ENCODE results near the gene CIB4.

The CIB4 gene

GRCh38 chr2:26616706-26617587 is 24.2 kb downstream of the CIB4 start:
- no peaks in the 10 kb centered on the region for H3K36me3 ChIP-seq (ENCODE audit: insufficient read depth, low read length)
- H3K4me1 ChIP-seq (ENCODE audit: insufficient read depth, low read length), result peaks cover 26% of the 10 kb centered on the region
- no peaks in the 10 kb centered on the region for H3K9me3 ChIP-seq (ENCODE audit: control insufficient read depth, insufficient read depth, low read length)
- H3K9ac ChIP-seq (ENCODE audit: low read depth, low read length), result no peak overlapping the region

- Histone ChIP-seq H3K4me1 (ENCODE audit: insufficient read depth, low read length) (peaks cover 26% of the 10 kb centered on the region), H3K9me3 (ENCODE audit: control insufficient read depth, insufficient read depth, low read length) (no peaks in the 10 kb centered on the region), H3K36me3 (ENCODE audit: insufficient read depth, low read length) (no peaks in the 10 kb centered on the region), H3K9ac (ENCODE audit: low read depth, low read length) (no peak overlapping the region)
These were observed 25.1 kb downstream of the CIB4 start for GRCh38 chr2:26615860-26616705.

- Histone ChIP-seq H3K9me3 (ENCODE audit: control insufficient read depth, insufficient read depth, low read length) (no peaks in the 10 kb centered on the region), H3K9ac (ENCODE audit: low read depth, low read length) (no peak overlapping the region), H3K36me3 (ENCODE audit: insufficient read depth, low read length) (no peaks in the 10 kb centered on the region), H3K4me1 (ENCODE audit: insufficient read depth, low read length) (peaks cover 26% of the 10 kb centered on the region)
These were observed 25.8 kb downstream of the CIB4 start for GRCh38 chr2:26615336-26615859.

- Histone ChIP-seq H3K36me3 (ENCODE audit: insufficient read depth, low read length) (no peaks in the 10 kb centered on the region), H3K9me3 (ENCODE audit: control insufficient read depth, insufficient read depth, low read length) (no peaks in the 10 kb centered on the region), H3K9ac (ENCODE audit: low read depth, low read length) (no peak overlapping the region), H3K4me1 (ENCODE audit: insufficient read depth, low read length) (peaks cover 22% of the 10 kb centered on the region)
These were observed 26.7 kb downstream of the CIB4 start for GRCh38 chr2:26614216-26615138.

DNA sequence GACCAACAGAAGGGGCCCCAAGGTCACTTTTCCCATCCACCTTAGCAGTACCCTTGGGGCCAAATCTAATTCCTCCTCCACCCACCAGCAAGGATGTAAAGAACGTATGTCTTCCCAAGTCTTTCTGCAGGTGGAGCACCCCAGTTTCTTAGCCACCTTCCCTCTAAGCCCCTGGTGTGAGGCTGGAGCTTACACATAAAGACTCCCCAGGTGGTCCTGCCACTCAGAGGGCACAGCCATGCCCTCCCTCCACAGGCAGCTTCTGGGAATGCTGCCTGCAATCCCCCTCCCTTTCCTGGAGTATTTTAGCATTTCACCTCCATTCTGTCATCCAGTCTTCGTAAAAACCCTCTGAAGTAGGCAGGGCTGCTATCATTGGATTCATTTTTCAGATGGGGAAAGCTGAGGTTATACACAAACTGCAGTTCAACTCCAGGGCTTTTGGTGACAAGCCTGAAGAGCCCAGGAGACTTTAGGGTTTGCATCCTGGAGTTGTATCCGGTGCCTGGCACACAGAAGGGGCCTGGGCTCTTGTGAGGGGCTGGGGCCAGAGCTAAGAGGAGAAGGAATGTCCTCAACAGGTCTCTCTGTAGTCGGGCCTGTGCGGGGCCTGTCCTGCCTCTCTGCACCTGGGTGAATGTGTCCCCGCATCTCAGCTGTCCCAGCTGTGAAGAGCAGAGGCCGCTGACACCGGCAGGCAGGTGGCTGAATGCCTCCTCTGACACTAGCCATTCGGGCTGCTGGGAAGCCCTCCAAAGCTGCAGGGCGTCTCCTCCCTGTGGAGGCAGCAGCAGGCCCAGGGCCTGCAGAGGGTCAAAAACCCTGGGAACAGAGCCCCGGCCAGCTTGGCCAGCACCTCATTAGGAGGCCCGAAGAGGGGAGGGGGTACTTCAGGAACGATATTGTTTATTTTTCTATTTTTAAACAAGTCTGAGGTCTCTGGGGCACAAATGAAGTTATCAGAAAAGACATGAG is 27.6 kb downstream of the CIB4 start:
- no peaks in the 10 kb centered on the region for H3K9me3 ChIP-seq (ENCODE audit: control insufficient read depth, insufficient read depth, low read length)
- H3K9ac ChIP-seq (ENCODE audit: low read depth, low read length), result no peak overlapping the region
- no peaks in the 10 kb centered on the region for H3K36me3 ChIP-seq (ENCODE audit: insufficient read depth, low read length)
- H3K4me1 ChIP-seq (ENCODE audit: insufficient read depth, low read length), result peaks cover 19% of the 10 kb centered on the region

- Histone ChIP-seq H3K9me3 (ENCODE audit: control insufficient read depth, insufficient read depth, low read length) (no peaks in the 10 kb centered on the region), H3K9ac (ENCODE audit: low read depth, low read length) (no peak overlapping the region), H3K36me3 (ENCODE audit: insufficient read depth, low read length) (no peaks in the 10 kb centered on the region), H3K4me1 (ENCODE audit: insufficient read depth, low read length) (peaks cover 19% of the 10 kb centered on the region)
These were observed 28.5 kb downstream of the CIB4 start for GRCh38 chr2:26612522-26613240.

- no peaks in the 10 kb centered on the region for H3K36me3 ChIP-seq (ENCODE audit: insufficient read depth, low read length)
- peaks cover 19% of the 10 kb centered on the region for H3K4me1 ChIP-seq (ENCODE audit: insufficient read depth, low read length)
- no peak overlapping the region for H3K9ac ChIP-seq (ENCODE audit: low read depth, low read length)
- H3K9me3 ChIP-seq (ENCODE audit: control insufficient read depth, insufficient read depth, low read length), result no peaks in the 10 kb centered on the region
These were observed 29.1 kb downstream of the CIB4 start for GRCh38 chr2:26612034-26612433.

- no peaks in the 10 kb centered on the region for H3K36me3 ChIP-seq (ENCODE audit: insufficient read depth, low read length)
- H3K9me3 ChIP-seq (ENCODE audit: control insufficient read depth, insufficient read depth, low read length), result no peaks in the 10 kb centered on the region
- peaks cover 21% of the 10 kb centered on the region for H3K4me1 ChIP-seq (ENCODE audit: insufficient read depth, low read length)
- H3K9ac ChIP-seq (ENCODE audit: low read depth, low read length), result no peak overlapping the region
These were observed 30.4 kb downstream of the CIB4 start for GRCh38 chr2:26610504-26611335.

DNA sequence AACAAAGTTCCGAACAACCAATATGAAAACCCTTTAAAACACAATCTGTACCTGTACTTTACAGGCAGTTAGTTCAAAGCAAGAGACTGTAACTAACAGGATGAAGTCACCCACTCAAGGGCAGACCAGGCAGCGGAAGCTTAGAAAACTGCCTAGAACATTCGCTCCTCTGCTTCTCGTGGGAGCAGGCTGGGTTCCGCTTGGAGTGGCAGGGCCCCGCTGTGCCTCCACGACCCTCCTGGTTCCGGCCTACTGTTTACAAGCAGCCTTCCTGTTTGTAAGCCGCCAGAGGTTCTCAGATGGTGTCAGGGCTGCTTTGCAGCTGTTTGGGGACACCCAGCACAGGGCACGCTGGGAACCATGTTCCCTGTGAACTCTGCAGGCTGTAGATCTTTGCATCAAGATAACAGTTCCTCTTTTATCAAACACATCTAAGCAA is 31.3 kb downstream of the CIB4 start:
- no peak overlapping the region; the same call in 1 of the 2 replicates for H3K9ac ChIP-seq (ENCODE audit: low read depth, low read length)
- H3K9me3 ChIP-seq (ENCODE audit: control insufficient read depth, insufficient read depth, low read length), result no peaks in the 10 kb centered on the region
- H3K4me1 ChIP-seq (ENCODE audit: insufficient read depth, low read length), result peaks cover 20% of the 10 kb centered on the region
- no peaks in the 10 kb centered on the region for H3K36me3 ChIP-seq (ENCODE audit: insufficient read depth, low read length)

DNA sequence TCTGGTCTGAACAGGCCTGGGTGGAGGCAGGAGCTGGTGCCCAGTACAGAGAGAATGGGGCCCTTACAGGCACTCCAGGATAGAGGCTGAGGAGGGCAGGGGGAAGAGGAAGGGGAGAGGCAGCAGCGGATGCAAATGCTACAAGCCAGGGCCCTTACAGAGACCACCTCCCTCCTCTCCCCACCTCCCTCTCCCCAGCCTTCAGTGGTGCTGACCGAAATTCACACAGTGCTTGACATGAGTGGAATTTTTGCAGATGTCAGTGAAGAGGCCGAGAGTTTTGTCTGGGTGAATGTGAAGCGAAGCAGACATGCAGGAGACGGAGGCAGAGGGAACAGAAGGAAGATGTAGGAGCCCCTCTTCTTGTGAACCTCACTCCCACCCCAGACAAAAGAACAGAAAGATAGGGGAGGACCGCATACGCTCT is 31.9 kb downstream of the CIB4 start:
- peaks cover 20% of the 10 kb centered on the region for H3K4me1 ChIP-seq (ENCODE audit: insufficient read depth, low read length)
- H3K9me3 ChIP-seq (ENCODE audit: control insufficient read depth, insufficient read depth, low read length), result no peaks in the 10 kb centered on the region
- no peaks in the 10 kb centered on the region for H3K36me3 ChIP-seq (ENCODE audit: insufficient read depth, low read length)
- no peak overlapping the region for H3K9ac ChIP-seq (ENCODE audit: low read depth, low read length)

GRCh38 chr2:26608557-26608956 is 32.6 kb downstream of the CIB4 start:
- H3K4me1 ChIP-seq (ENCODE audit: insufficient read depth, low read length), result peaks cover 15% of the 10 kb centered on the region
- no peaks in the 10 kb centered on the region for H3K9me3 ChIP-seq (ENCODE audit: control insufficient read depth, insufficient read depth, low read length)
- no peaks in the 10 kb centered on the region for H3K36me3 ChIP-seq (ENCODE audit: insufficient read depth, low read length)
- H3K9ac ChIP-seq (ENCODE audit: low read depth, low read length), result no peak overlapping the region

GRCh38 chr2:26607698-26608097 is 33.5 kb downstream of the CIB4 start:
- Histone ChIP-seq H3K9me3 (ENCODE audit: control insufficient read depth, insufficient read depth, low read length) (no peaks in the 10 kb centered on the region), H3K4me1 (ENCODE audit: insufficient read depth, low read length) (peaks cover 7% of the 10 kb centered on the region; the same call in 1 of the 2 replicates), H3K9ac (ENCODE audit: low read depth, low read length) (no peak overlapping the region), H3K36me3 (ENCODE audit: insufficient read depth, low read length) (no peaks in the 10 kb centered on the region)
